ENCODE data around the gene NSMCE1.
"Not testable (repeated sequence)": the region's sequence is repeated elsewhere in the genome, so short reads cannot be mapped to it uniquely, and the experiment has no call there.

The NSMCE1 gene

DNA sequence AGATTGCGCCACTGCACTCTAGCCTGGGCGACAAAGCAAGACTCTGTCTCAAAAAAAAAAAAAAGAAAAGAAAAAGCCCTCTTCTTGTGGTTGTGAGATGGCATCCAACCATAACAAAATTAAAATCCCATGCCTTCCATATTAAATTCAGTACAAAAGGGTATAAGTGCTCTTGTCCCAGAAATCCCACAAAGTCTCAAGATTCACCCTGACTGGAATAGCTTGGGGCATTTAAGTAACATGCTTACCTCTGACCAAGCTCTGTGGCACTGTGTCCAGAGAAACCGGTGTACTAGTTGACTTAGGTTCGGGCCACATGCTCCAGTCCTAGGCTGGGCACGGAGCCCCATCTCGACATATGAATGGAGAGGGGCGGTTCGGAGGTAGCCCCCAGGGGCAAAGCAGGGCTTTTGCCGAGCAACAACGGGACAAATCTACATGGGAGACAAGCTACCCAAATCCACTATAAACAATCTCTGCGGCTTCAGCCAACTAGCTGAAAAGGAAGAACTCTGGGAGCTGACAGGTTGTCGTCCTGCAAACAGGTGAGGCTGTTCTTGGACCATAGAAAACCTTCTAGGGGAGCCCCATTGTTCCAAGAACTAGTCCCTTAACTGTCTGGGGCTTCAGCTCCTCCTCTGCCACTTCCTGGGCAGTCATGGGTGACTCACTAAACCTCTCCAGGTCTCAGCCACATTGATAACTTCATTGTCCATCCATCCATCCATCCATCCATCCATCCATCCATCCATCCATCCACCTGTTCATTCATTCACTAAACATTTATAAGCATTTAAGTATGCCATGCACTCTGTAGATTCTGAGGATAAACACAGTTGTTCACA, 34.9 kb upstream of the NSMCE1 start:
- no peak for DNase-seq (ENCODE audit: low read depth in 2 of 2, low spot score in 1 of 2)

DNA sequence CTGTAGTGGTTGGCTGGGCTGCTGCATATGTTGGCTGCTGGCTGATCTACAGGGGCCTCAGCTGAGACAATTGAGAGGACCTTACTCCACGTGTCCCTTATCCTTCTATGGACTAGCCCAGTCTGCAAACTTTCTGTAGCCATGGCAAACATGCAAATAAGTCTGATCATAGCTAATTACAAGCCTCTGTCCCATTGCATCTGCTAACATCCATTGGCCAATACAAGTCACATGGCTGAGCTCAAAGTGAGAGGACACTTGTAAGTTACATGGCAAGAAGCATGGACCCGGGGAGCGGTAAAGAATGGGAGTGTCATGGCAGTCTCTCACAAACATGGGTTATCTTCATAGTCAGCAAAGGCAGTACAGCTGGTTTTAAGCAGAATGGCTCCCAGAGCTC, 33.6 kb upstream of the NSMCE1 start:
- no peak for DNase-seq (ENCODE audit: low read depth in 2 of 2, low spot score in 1 of 2)

- no peak for DNase-seq (ENCODE audit: low read depth in 2 of 2, low spot score in 1 of 2)
These were observed 32.8 kb upstream of the NSMCE1 start for GRCh38 chr16:27301236-27301861.

- no peak for DNase-seq (ENCODE audit: low read depth in 2 of 2, low spot score in 1 of 2)
These were observed 29.6 kb upstream of the NSMCE1 start for GRCh38 chr16:27298132-27298531.

- DNase-seq (ENCODE audit: low read depth in 2 of 2, low spot score in 1 of 2), result no peak
These were observed 24.8 kb upstream of the NSMCE1 start for GRCh38 chr16:27293343-27293742.

DNA sequence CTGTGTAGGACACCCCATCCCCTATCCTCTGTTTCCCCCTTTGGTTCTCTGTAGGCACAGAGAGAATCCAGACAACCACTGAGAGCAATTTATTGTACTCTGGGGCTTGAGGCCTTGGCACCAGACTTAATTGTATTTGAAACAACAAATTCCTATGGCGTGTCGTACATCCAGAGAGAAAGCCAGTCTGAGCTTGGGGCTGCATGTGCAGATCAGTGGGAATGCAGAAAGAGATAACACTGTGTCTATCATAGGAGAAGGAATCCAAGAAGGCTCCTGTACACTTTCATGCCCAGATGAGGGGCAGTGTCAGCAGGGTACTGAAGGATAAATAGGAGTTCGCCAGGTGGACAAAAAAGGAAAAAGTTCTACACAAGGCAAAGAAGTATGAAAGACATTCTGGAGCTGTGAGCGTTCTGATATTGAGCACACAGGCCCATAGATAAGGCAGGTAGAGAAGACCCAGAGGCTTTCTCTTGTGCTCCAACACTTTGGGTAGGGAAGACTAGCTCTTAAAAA, 23.2 kb upstream of the NSMCE1 start:
- no peak for DNase-seq (ENCODE audit: low read depth in 2 of 2, low spot score in 1 of 2)

DNA sequence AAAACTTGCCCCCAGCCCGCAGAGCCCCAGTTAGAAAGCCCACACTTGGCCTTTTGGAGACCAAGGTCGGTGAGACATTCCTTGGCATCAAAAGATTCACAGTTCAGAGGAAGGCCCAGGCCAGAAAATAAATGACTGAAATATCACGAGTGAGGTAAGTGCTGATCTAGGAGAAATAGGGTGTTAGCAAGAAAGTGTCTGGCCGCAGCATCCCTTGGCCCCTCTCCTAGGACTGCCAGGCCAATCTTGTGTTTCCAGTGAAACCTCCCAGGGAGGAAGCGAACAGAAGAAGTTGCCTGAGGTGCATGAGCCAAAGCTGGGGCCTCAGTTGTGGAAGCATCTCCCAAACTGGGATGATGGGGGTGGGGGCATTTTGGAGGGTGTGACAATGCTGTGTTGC, 22.5 kb upstream of the NSMCE1 start:
- no peak for DNase-seq (ENCODE audit: low read depth in 2 of 2, low spot score in 1 of 2)

DNA sequence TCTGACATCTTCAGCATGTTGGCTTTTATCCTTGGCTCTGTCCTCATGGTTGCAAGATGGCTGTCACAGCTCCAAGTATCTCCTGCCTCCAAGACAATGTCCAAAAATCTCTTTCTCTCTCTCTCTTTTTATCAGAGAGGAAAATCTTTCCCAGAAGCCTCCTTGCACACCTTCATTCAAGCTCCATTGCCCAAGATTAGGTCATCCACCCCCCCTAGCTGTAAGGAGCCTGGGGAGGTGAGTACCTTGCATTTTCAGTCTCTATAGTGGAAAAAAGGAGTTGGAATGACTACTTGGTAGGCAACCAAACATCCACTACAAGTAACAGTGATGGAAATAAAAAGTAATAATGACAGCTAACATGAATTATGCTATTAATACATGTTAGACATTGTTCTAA, 22.0 kb upstream of the NSMCE1 start:
- no peak for DNase-seq (ENCODE audit: low read depth in 2 of 2, low spot score in 1 of 2)

- no peak for DNase-seq (ENCODE audit: low read depth in 2 of 2, low spot score in 1 of 2)
These were observed 21.1 kb upstream of the NSMCE1 start for GRCh38 chr16:27289669-27290068.

DNA sequence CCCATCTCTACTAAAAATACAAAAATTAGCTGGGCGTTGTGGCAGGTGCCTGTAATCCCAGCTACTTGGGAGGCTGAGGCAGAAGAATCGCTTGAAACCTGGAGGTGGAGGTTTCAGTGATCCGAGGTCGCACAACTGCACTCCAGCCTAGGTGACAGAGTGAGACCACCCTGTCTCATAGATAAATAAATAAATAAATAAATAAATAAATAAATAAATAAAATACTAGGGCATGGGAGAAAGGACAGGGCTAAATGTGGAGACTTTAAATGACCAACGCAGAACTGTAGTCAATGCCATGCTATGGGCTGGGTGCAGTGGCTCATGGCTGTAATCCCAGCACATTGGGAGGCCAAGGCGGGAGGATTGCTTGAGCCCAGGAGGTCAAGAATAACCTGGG, 19.7 kb upstream of the NSMCE1 start:
- DNase-seq (ENCODE audit: low read depth in 2 of 2, low spot score in 1 of 2), result not testable (repeated sequence)

DNA sequence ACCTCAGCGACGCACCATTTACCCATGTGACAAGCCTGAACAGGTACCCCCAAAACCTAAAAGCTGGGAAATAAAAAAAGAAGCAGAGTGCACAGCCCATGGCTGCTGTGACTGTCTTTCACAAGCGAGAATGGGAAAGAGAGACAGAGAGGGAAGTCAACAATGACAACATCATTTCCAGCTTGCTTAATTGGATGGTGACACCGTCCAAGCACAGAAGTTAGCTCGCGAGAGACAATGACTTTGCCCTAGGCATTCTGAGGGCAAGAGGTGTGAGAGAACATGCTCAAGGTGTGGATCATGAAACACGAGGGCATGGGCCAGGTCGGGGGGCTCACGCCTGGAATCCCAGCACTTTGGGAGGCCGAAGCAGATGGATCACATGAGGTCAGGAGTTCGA, 19.3 kb upstream of the NSMCE1 start:
- no peak for DNase-seq (ENCODE audit: low read depth in 2 of 2, low spot score in 1 of 2)

DNA sequence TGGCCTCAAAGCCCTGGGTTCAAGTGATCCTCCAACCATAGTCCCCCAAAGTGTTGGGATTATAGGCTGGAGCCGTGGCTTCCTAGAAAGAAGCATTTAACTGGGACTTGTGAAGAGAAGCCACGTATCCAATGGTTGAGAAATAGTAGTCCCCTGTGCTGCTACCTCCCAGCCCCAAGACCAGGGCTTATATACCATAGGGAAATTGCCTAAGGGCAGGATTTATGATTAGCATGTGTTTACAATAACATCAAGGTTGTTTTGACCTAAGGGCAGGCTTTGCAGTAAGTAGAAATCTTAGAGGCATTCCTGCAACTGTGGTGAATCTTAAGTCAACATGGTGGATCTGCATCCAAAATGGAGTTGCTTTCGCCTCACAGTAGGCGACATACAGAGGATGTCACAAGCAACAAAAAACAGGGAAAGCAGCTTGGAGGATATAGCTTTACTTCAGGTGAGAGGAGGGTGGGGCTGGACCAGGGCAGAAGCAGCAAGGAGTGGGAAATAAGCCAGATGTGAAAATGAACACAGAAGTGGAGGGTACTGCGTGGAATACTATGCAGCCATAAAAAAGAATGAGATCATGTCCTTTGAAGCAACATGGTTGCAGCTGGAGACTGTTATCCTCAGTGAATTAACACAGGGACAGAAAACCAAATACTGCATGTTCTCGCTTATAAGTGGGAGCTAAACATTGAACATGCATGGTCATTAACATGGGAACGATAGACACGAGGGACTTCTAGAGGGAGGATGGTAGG, 18.7 kb upstream of the NSMCE1 start:
- no peak for DNase-seq (ENCODE audit: low read depth in 2 of 2, low spot score in 1 of 2)

GRCh38 chr16:27286451-27286850, 17.9 kb upstream of the NSMCE1 start:
- no peak for DNase-seq (ENCODE audit: low read depth in 2 of 2, low spot score in 1 of 2)

- DNase-seq (ENCODE audit: low read depth in 2 of 2, low spot score in 1 of 2), result no peak
These were observed 17.2 kb upstream of the NSMCE1 start for GRCh38 chr16:27285676-27286196.

DNA sequence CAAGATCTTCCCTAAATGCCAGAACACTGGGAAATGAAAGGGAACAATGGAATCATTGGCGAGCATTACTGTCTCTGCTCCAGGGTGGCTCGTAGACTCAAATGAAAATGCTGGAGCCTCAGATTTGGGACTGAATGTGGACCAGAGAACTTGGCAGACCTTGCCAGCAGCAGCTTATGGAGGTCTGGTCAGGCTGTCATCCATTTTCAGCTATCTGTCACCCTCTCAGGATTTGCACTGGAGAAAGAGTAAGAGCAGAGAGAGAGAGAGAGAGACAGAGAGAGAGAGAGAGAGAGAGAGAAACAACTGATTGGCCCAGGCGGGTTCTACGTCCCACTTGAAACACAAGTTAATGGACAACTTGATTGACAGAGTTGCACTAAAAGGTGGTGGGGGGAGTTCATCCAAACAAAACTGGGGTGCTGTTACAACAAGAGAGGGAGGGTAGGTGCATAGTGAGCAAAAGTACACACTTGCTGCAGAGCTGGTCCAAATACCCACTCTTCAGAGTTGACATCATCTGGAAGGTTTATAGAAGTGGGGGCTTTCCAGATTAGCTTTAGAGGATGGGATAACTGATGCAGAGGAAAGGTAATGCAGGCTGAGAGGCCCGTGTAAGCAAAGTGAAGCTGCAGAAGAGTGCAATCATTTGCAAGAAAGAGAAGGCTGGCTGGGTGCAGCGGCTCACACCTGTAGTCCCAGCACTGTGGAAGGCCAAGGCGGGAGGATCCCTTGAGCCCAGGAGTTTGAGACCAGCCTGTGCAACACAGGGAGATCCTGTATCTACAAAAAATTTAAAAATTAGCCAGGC, 16.5 kb upstream of the NSMCE1 start:
- no peak for DNase-seq (ENCODE audit: low read depth in 2 of 2, low spot score in 1 of 2)

DNA sequence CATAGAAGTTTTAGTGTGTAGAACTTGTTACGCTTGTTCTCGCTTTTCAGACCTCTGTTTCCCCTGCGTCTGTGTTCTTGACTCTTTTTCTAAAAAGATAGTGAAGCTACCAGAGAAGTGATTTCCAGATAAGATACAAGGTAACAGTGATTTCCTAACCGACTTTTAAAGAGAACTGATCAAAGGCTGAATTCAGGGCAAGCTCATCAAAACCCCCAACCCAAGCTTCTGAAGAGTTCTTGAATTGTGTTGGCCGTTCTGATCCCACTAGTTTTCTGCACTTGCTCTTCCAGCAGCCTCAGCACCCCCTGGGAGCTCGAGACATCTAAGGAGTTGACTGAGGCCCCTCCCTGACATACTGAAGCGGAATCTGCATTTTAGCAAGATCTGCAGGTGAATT, 12.7 kb upstream of the NSMCE1 start:
- no peak for DNase-seq (ENCODE audit: low read depth in 2 of 2, low spot score in 1 of 2)

DNA sequence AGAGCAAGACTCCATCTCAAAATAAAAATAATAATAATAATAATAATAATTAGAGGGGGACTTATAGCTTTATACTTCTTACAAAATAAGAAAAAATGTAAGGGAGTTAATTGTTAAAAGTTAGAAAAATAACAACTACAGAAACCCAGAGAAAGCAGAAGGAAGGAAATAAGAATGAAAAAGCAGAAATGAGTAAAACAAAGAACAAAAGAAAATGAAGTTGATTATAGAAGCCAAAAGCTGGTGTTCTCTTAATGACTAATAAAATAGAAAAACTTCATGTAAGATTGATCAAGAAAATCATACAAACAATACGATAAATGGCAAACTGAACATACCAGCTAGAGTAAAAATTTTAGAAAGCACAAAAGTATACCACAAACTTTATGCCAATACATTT, 6.8 kb upstream of the NSMCE1 start:
- DNase-seq (ENCODE audit: low read depth in 2 of 2, low spot score in 1 of 2), result no peak

- not testable (repeated sequence) for DNase-seq (ENCODE audit: low read depth in 2 of 2, low spot score in 1 of 2)
These were observed 5.9 kb upstream of the NSMCE1 start for GRCh38 chr16:27274424-27274874.

- no peak for DNase-seq (ENCODE audit: low read depth in 2 of 2, low spot score in 1 of 2)
These were observed 5.3 kb upstream of the NSMCE1 start for GRCh38 chr16:27273670-27274423.

- no peak for DNase-seq (ENCODE audit: low read depth in 2 of 2, low spot score in 1 of 2)
These were observed 4.7 kb upstream of the NSMCE1 start for GRCh38 chr16:27273330-27273669.
